ENCODE data around the gene DKK3. TPM values are rescaled to one million over a fixed set of nuclear protein-coding genes. Genes with fewer than 3 reads are reported as not detected.

Gene DKK3
- total RNA-seq, 1 donor from 2014 or later, result 307 TPM

- H3K27me3 Mint-ChIP-seq (ENCODE audit: low read depth, unreplicated experiment), result no peaks in the 10 kb centered on the region
- Histone ChIP-seq H4K20me1 (ENCODE audit: insufficient read depth, low read length) (no peaks in the 10 kb centered on the region), H3K9ac (ENCODE audit: low read length) (no peak overlapping the region), H3K4me3 (ENCODE audit: insufficient read depth, low read depth, low read length) (no peak overlapping the region), H2AFZ (ENCODE audit: low read depth, low read length) (no peak overlapping the region), H3K4me2 (ENCODE audit: low read length) (no peak overlapping the region), H3K27me3 (ENCODE audit: insufficient read depth, low read length) (no peaks in the 10 kb centered on the region), H3K4me1 (ENCODE audit: insufficient read depth, low read length) (peaks cover 9% of the 10 kb centered on the region), H3K79me2 (ENCODE audit: insufficient read depth, low read length) (no peaks in the 10 kb centered on the region), H3K36me3 (ENCODE audit: insufficient read depth, low read length) (peaks cover 38% of the 10 kb centered on the region), H3K27ac (ENCODE audit: low read depth, low read length) (no peak overlapping the region), H3K9me3 (ENCODE audit: insufficient read depth, low read depth, low read length) (no peaks in the 10 kb centered on the region)
- no peak for TF ChIP-seq EZH2 (IDR thresholded peaks at IDR 0.05; ENCODE audit: insufficient read depth, low read length)
- TF ChIP-seq CTCF (IDR thresholded peaks at IDR 0.05; ENCODE audit: insufficient read depth, low read depth, low read length), result no peak
- DNase-seq (ENCODE audit: low read depth) (no peak), FAIRE-seq (no peak)
- H3K27ac Mint-ChIP-seq (ENCODE audit: unreplicated experiment), result no peak overlapping the region
- H3K4me1 Mint-ChIP-seq (ENCODE audit: low read depth, unreplicated experiment), result no peaks in the 10 kb centered on the region
- H3K36me3 Mint-ChIP-seq (ENCODE audit: low read depth, unreplicated experiment), result peaks cover 9% of the 10 kb centered on the region
- H3K4me3 Mint-ChIP-seq (ENCODE audit: unreplicated experiment), result no peak overlapping the region
- H3K9me3 Mint-ChIP-seq (ENCODE audit: unreplicated experiment), result no peaks in the 10 kb centered on the region
Measured at GRCh38 chr11:11942668-11943067, 65.8 kb downstream of the DKK3 start.

- FAIRE-seq (no peak), DNase-seq (ENCODE audit: low read depth) (no peak)
- TF ChIP-seq CTCF (IDR thresholded peaks at IDR 0.05; ENCODE audit: insufficient read depth, low read depth, low read length), result no peak
- no peak for TF ChIP-seq EZH2 (IDR thresholded peaks at IDR 0.05; ENCODE audit: insufficient read depth, low read length)
- Mint-ChIP-seq H3K9me3 (ENCODE audit: unreplicated experiment) (no peaks in the 10 kb centered on the region), H3K4me3 (ENCODE audit: unreplicated experiment) (no peak overlapping the region), H3K27ac (ENCODE audit: unreplicated experiment) (no peak overlapping the region), H3K36me3 (ENCODE audit: low read depth, unreplicated experiment) (peaks cover 11% of the 10 kb centered on the region), H3K27me3 (ENCODE audit: low read depth, unreplicated experiment) (no peaks in the 10 kb centered on the region), H3K4me1 (ENCODE audit: low read depth, unreplicated experiment) (no peaks in the 10 kb centered on the region)
- no peak overlapping the region for H2AFZ ChIP-seq (ENCODE audit: low read depth, low read length)
- H3K9me3 ChIP-seq (ENCODE audit: insufficient read depth, low read depth, low read length), result no peaks in the 10 kb centered on the region
- H3K79me2 ChIP-seq (ENCODE audit: insufficient read depth, low read length), result no peaks in the 10 kb centered on the region
- peaks cover 4% of the 10 kb centered on the region for H3K4me1 ChIP-seq (ENCODE audit: insufficient read depth, low read length)
- H3K4me3 ChIP-seq (ENCODE audit: insufficient read depth, low read depth, low read length), result no peak overlapping the region
- no peak overlapping the region for H3K27ac ChIP-seq (ENCODE audit: low read depth, low read length)
- no peak overlapping the region for H3K9ac ChIP-seq (ENCODE audit: low read length)
- no peaks in the 10 kb centered on the region for H4K20me1 ChIP-seq (ENCODE audit: insufficient read depth, low read length)
- H3K4me2 ChIP-seq (ENCODE audit: low read length), result no peak overlapping the region
- H3K36me3 ChIP-seq (ENCODE audit: insufficient read depth, low read length), result peaks cover 41% of the 10 kb centered on the region
- H3K27me3 ChIP-seq (ENCODE audit: insufficient read depth, low read length), result no peaks in the 10 kb centered on the region
Measured at GRCh38 chr11:11940551-11940950, 67.9 kb downstream of the DKK3 start.

GRCh38 chr11:11937957-11938356 lies 70.5 kb downstream of the DKK3 start:
- no peaks in the 10 kb centered on the region for H3K4me1 Mint-ChIP-seq (ENCODE audit: low read depth, unreplicated experiment)
- H3K79me2 ChIP-seq (ENCODE audit: insufficient read depth, low read length), result no peaks in the 10 kb centered on the region
- no peak overlapping the region for H3K4me3 ChIP-seq (ENCODE audit: insufficient read depth, low read depth, low read length)
- H3K4me1 ChIP-seq (ENCODE audit: insufficient read depth, low read length), result peaks cover 4% of the 10 kb centered on the region
- no peak overlapping the region for H3K4me2 ChIP-seq (ENCODE audit: low read length)
- no peaks in the 10 kb centered on the region for H3K27me3 ChIP-seq (ENCODE audit: insufficient read depth, low read length)
- no peak for TF ChIP-seq EZH2 (IDR thresholded peaks at IDR 0.05; ENCODE audit: insufficient read depth, low read length)
- no peak for TF ChIP-seq CTCF (IDR thresholded peaks at IDR 0.05; ENCODE audit: insufficient read depth, low read depth, low read length)
- no peak overlapping the region for H3K9ac ChIP-seq (ENCODE audit: low read length)
- FAIRE-seq (no peak), DNase-seq (ENCODE audit: low read depth) (no peak)
- no peaks in the 10 kb centered on the region for H3K9me3 ChIP-seq (ENCODE audit: insufficient read depth, low read depth, low read length)
- H3K4me3 Mint-ChIP-seq (ENCODE audit: unreplicated experiment), result no peak overlapping the region
- H2AFZ ChIP-seq (ENCODE audit: low read depth, low read length), result no peak overlapping the region
- no peak overlapping the region for H3K27ac Mint-ChIP-seq (ENCODE audit: unreplicated experiment)
- no peaks in the 10 kb centered on the region for H4K20me1 ChIP-seq (ENCODE audit: insufficient read depth, low read length)
- no peak overlapping the region for H3K27ac ChIP-seq (ENCODE audit: low read depth, low read length)
- H3K9me3 Mint-ChIP-seq (ENCODE audit: unreplicated experiment), result no peaks in the 10 kb centered on the region
- H3K36me3 ChIP-seq (ENCODE audit: insufficient read depth, low read length), result peaks cover 49% of the 10 kb centered on the region
- H3K27me3 Mint-ChIP-seq (ENCODE audit: low read depth, unreplicated experiment), result no peaks in the 10 kb centered on the region
- H3K36me3 Mint-ChIP-seq (ENCODE audit: low read depth, unreplicated experiment), result peaks cover 12% of the 10 kb centered on the region
